LNCAP (cell line): ENCODE data around the gene CCDC85C.

ENCODE experiments used
- CTCF ChIP-seq: fragments of 450-650 bp; IDR thresholded peaks from 2 replicates; pipeline ENCODE4 v1.5.1; 2017; ENCODE audit warnings: mild to moderate bottlenecking

CCDC85C gene

GRCh38 chr14:99480917-99481744 is 122.9 kb downstream of the CCDC85C start, which contains the start of gene CCNK:
Gene CCNK (plus strand): TSS chr14:99481409. CDS start chr14:99492678, 11,269 bp downstream.
- no peak for TF ChIP-seq CTCF

DNA sequence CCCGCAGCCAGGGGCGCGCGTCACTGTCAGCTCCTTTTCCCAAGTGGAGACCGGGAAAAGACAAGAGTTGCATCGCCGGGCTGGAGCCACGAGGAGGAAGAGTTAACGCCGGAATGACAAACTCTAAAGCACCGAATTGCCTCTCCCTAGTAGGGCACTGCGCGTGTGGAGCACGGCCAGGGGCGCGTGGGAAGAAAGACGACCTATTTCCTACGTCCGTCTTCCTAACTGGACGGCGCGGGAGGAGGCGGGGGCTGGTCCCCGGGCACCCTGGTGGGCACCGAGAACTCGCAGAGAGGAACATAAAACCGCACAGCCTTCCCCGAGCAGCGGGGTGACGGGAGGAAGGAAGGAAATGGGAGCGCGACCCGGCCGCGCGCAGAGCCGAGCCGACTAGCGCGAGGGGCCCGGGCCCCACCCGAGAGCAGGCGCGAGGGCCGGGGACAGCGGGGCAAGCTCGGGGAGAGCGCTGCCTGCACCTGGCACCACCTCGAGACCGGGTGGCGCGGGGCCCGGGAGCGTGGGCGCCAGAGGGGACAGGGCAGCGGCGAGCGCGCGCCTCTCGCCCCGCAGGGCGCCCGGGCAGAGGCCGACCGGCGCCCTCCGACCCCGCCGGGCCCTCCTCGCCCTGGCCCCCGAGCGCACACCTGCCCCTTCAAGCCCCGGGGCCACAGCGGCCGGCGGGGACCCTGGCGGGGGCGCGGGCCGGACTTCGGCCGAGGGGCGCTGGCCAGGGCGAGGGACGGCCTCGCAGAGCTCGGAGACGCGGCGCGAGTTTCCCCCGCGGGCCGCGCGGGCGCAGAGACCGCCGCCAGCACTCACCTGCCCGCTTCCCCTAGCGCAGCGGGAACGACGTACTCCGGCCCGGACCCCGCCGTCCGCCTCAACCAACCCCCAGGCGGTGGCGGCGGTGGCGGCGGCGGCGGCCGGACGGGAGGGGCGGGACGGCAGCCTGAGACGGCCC is 123.8 kb downstream of the CCDC85C start, which contains the start of gene SETD3:
Gene SETD3 (minus strand): TSS at position 954 of the 964 bp plus-strand sequence. CDS start 15,054 bp downstream, outside the sequence.
- no peak for TF ChIP-seq CTCF

GRCh38 chr14:99479160-99479905 is 124.7 kb downstream of the CCDC85C start:
- TF ChIP-seq CTCF: no peak

DNA sequence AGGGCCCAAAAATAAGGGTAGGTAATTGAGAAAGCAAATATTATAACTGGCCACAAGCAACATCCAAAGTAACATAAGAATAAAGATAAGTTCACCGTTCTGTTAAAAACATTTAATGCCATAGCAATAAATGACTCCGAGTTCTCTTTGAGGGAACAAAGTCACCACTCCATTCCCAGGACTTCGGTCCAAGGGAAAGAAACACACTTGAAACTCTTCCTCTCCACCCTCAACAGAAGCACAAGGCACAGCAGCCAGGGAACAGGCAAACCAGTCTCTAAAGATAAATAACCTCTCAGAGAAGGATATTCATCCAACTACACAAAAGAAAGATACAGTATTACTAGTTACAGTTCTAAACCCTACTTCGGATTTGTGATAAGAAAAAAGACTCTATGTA is 125.9 kb downstream of the CCDC85C start:
- TF ChIP-seq CTCF: no peak

GRCh38 chr14:99476864-99477263 is 127.1 kb downstream of the CCDC85C start:
- no peak for TF ChIP-seq CTCF

DNA sequence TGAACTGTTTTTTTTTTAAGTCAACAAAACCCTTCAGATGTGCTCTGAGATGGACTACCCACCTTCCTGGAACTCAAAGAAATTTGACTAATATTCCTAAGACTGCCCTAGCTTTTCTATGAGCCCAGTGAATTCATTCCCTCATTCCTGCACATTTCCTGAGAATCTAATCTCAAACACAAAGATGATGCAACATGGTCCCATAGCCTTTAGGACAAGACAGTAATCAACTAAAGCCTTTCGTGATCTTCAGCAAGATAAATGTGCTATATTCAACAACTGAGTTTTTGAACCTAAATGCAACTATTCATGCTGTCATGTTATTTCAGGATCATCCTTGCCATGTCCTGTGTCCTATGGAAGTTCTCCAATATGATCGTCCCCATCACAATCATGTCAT is 128.3 kb downstream of the CCDC85C start:
- no peak for TF ChIP-seq CTCF

GRCh38 chr14:99475179-99475578 is 128.8 kb downstream of the CCDC85C start:
- TF ChIP-seq CTCF: peak; percentile 20; the same call in 1 of the 2 replicates
